Epithelial cell of proximal tubule (primary cell): ENCODE data around the gene DPCD. TPM values are rescaled to one million over a fixed set of nuclear protein-coding genes. Genes with fewer than 3 reads are reported as not detected.

Experiments used
- DNase-seq: peaks from one replicate; pipeline ENCODE4 v3.0.0-alpha.2; 2011; ENCODE audit warnings: low read depth
- H3K4me3 ChIP-seq: 2 replicates; pipeline ENCODE4 v1.5.1; 2011; ENCODE audit warnings: low read depth, mild to moderate bottlenecking, low read length
- CTCF ChIP-seq: conservative IDR thresholded peaks from 2 replicates; pipeline ENCODE4 v1.5.1; 2012; ENCODE audit warnings: low read depth, mild to moderate bottlenecking, low read length
- total RNA-seq: library from RNA; depleted of rRNA; stranded (reverse); fragments of >200 nt; gene quantifications from 2 replicates; pipeline ENCODE4 v1.2.3, GENCODE V29; 2015

Gene DPCD
- total RNA-seq, 1 donor from 2014 or later = 65.6 TPM

- H3K4me3 ChIP-seq = no peak overlapping the region
- no peak for DNase-seq
- no peak for TF ChIP-seq CTCF
Observed at GRCh38 chr10:101639141-101639900, 51.2 kb downstream of the DPCD start.

GRCh38 chr10:101643546-101643945 is 55.4 kb downstream of the DPCD start:
- H3K4me3 ChIP-seq = no peak overlapping the region
- no peak for TF ChIP-seq CTCF
- no peak for DNase-seq

- no peak for DNase-seq
- TF ChIP-seq CTCF = no peak
- H3K4me3 ChIP-seq = no peak overlapping the region
Observed at GRCh38 chr10:101644002-101644401, 55.9 kb downstream of the DPCD start.

GRCh38 chr10:101645659-101646058 is 57.5 kb downstream of the DPCD start:
- no peak for DNase-seq
- no peak overlapping the region for H3K4me3 ChIP-seq
- no peak for TF ChIP-seq CTCF

- H3K4me3 ChIP-seq = no peak overlapping the region
- no peak for TF ChIP-seq CTCF
- DNase-seq = no peak
Observed at GRCh38 chr10:101646364-101646763, 58.2 kb downstream of the DPCD start.

- H3K4me3 ChIP-seq = no peak overlapping the region
- TF ChIP-seq CTCF = no peak
- no peak for DNase-seq
Observed at GRCh38 chr10:101647255-101647654, 59.1 kb downstream of the DPCD start.

- H3K4me3 ChIP-seq = no peak overlapping the region
- DNase-seq = no peak
- TF ChIP-seq CTCF = no peak
Observed at GRCh38 chr10:101649525-101650085, 61.5 kb downstream of the DPCD start.
